AG04449 (cell line): ENCODE results near the gene NOTCH4.

Experiments
- CTCF ChIA-PET: fragments of 350-600 bp; formaldehyde crosslinking; extraction: SDS; loops from one replicate; lab custom pipeline; 2021; ENCODE audit warnings: antibody characterized with exemption; lab: Yijun Ruan, JAX
- POLR2A ChIA-PET: fragments of 400-600, 350-600 bp; formaldehyde crosslinking; extraction: SDS; loops from one replicate; lab custom pipeline; 2020; ENCODE audit warnings: antibody characterized with exemption, inconsistent platforms; lab: Yijun Ruan, JAX
- DNase-seq: peaks from one replicate; pipeline ENCODE4 v3.0.0-alpha.2; 2010; ENCODE audit warnings: low read depth, low spot score
- H3K4me3 ChIP-seq: 2 replicates; pipeline ENCODE4 v1.5.1; 2011; ENCODE audit warnings: low read depth, mild to moderate bottlenecking, control low read depth, low read length
- CTCF ChIP-seq: IDR thresholded peaks from one replicate; pipeline ENCODE4 v1.5.1; 2011; ENCODE audit warnings: mild to moderate bottlenecking, moderate library complexity, low read length, control low read depth, inconsistent platforms; ENCODE audit not compliant: insufficient read depth; ENCODE audit errors: missing control alignments

NOTCH4 gene

GRCh38 chr6:32167154-32167760, 56.6 kb downstream of the NOTCH4 start:
- POLR2A ChIA-PET: no interaction called here

GRCh38 chr6:32166411-32167061, 57.3 kb downstream of the NOTCH4 start:
- no peak for DNase-seq
- no peak for TF ChIP-seq CTCF
- H3K4me3 ChIP-seq: no peak overlapping the region
- ChIA-PET POLR2A (no interaction called here), CTCF (interaction anchor here (1.1 kb wide), 1 partner anchor 50 kb away, joined by 3 read pairs; no protein-coding TSS in a partner anchor)

More at GRCh38 chr6:32167154-32167760, 56.6 kb downstream of the NOTCH4 start:
- CTCF ChIA-PET: interaction anchor here (1.1 kb wide), 1 partner anchor 51 kb away, joined by 3 read pairs; no protein-coding TSS in a partner anchor
- TF ChIP-seq CTCF: no peak
- DNase-seq: no peak
- H3K4me3 ChIP-seq: no peak overlapping the region

- POLR2A ChIA-PET: interaction anchor here (0.7 to 1.8 kb wide), 2 partner anchors 12 to 193 kb away, joined by 3 to 4 read pairs; partner anchors contain the start of gene DXO
- DNase-seq: no peak
- no peak for TF ChIP-seq CTCF
- no peak within 1 kb of the TSS for H3K4me3 ChIP-seq
- CTCF ChIA-PET: interaction anchor here (1.5 to 3.4 kb wide), 3 partner anchors 9 to 50 kb away, joined by 5 to 24 read pairs (median 7); no protein-coding TSS in a partner anchor
Measured at GRCh38 chr6:32164295-32164694, 59.6 kb downstream of the NOTCH4 start, which contains the start of gene EGFL8. Gene EGFL8, plus strand, starts transcription at chr6:32164595. Its CDS starts 1,571 bp downstream, at chr6:32166166.

- H3K4me3 ChIP-seq: no peak overlapping the region
- TF ChIP-seq CTCF: no peak
- ChIA-PET POLR2A (interaction anchor here (0.7 to 1.8 kb wide), 2 partner anchors 11 to 192 kb away, joined by 3 to 4 read pairs; partner anchors contain the start of gene DXO), CTCF (interaction anchor here (1.5 to 3.4 kb wide), 3 partner anchors 9 to 50 kb away, joined by 5 to 24 read pairs (median 7); no protein-coding TSS in a partner anchor)
- DNase-seq: no peak
Measured at GRCh38 chr6:32163559-32164258, 60.2 kb downstream of the NOTCH4 start.

- ChIA-PET CTCF (interaction anchor here (0.9 to 1.9 kb wide), 3 partner anchors 38 to 41 kb away, joined by 3 to 5 read pairs (median 3); no protein-coding TSS in a partner anchor), POLR2A (no interaction called here)
- DNase-seq: no peak
- no peak overlapping the region for H3K4me3 ChIP-seq
- TF ChIP-seq CTCF: no peak
Measured at GRCh38 chr6:32158052-32158451, 65.8 kb downstream of the NOTCH4 start.
